ENCODE data around the gene PHF8.

- no peak for TF ChIP-seq CTCF (IDR thresholded peaks at IDR 0.05; ENCODE audit: low read depth, low read length)
- no peak for TF ChIP-seq EZH2phosphoT487 (IDR thresholded peaks at IDR 0.05; ENCODE audit: low read depth)
These were observed at the start of gene PHF8 for GRCh38 chrX:54044126-54044876.

Measured in OCI-LY3 (cell line).